Astrocyte of the spinal cord (primary cell): ENCODE measurements around the gene SF1.

Source experiments
- DNase-seq: peaks from one replicate; pipeline ENCODE4 v3.0.0; 2011; ENCODE audit warnings: low read depth, low spot score
- H3K4me3 ChIP-seq: 2 replicates; pipeline ENCODE4 v1.5.1; 2011; ENCODE audit warnings: low read depth, mild to moderate bottlenecking, low read length, moderate library complexity
- CTCF ChIP-seq: IDR thresholded peaks from 2 replicates; pipeline ENCODE4 v1.5.1; 2012; ENCODE audit warnings: low read depth, mild to moderate bottlenecking, low read length, inconsistent platforms
- in situ Hi-C: cut with HindIII; loops from 2 replicates; pipeline ENCODE4 v1.10.0; 2017; ENCODE audit warnings: low sequenced_read_pairs

The SF1 gene

GRCh38 chr11:64754919-64755662 is 23.3 kb downstream of the SF1 start:
- no peak for DNase-seq
- H3K4me3 ChIP-seq, result no peak overlapping the region
- in situ Hi-C loops, result no loop called here
- TF ChIP-seq CTCF, result no peak

GRCh38 chr11:64754124-64754918 is 24.0 kb downstream of the SF1 start:
- no peak for TF ChIP-seq CTCF
- in situ Hi-C loops, result no loop called here
- no peak for DNase-seq
- no peak overlapping the region for H3K4me3 ChIP-seq

- TF ChIP-seq CTCF, result no peak
- DNase-seq, result no peak
- in situ Hi-C loops, result no loop called here
- H3K4me3 ChIP-seq, result no peak overlapping the region
These were observed 24.8 kb downstream of the SF1 start for GRCh38 chr11:64753380-64754123.

- in situ Hi-C loops, result no loop called here
- TF ChIP-seq CTCF, result no peak
- DNase-seq, result no peak
- no peak overlapping the region for H3K4me3 ChIP-seq
These were observed 25.3 kb downstream of the SF1 start for GRCh38 chr11:64753019-64753379.

- no peak overlapping the region for H3K4me3 ChIP-seq
- no peak for DNase-seq
- no peak for TF ChIP-seq CTCF
- in situ Hi-C loops, result no loop called here
These were observed 26.0 kb downstream of the SF1 start for GRCh38 chr11:64752175-64752970.

GRCh38 chr11:64751580-64751979 is 26.8 kb downstream of the SF1 start:
- in situ Hi-C loops, result no loop called here
- TF ChIP-seq CTCF, result no peak
- no peak overlapping the region for H3K4me3 ChIP-seq
- DNase-seq, result no peak
